NB4 (cell line): ENCODE data around the gene SLC25A40.

Experiments
- CTCF ChIP-seq: IDR thresholded peaks from one replicate; pipeline ENCODE4 v1.5.1; 2012; ENCODE audit warnings: low read depth, low read length
- MYC ChIP-seq: IDR thresholded peaks from 2 replicates; pipeline ENCODE4 v1.6.1; 2011; ENCODE audit warnings: low read depth, low read length
- POLR2A ChIP-seq: IDR thresholded peaks from 2 replicates; pipeline ENCODE4 v1.6.1; 2011; ENCODE audit warnings: mild to moderate bottlenecking; ENCODE audit not compliant: insufficient read length; ENCODE audit errors: extremely low read depth
- TF ChIP-seq, protein P1 (sequence below): IDR thresholded peaks from 2 replicates; pipeline ENCODE4 v1.6.1; 2011; ENCODE audit warnings: low read depth, low read length

- TF ChIP-seq CTCF, result no peak
- no peak for TF ChIP-seq MYC
- TF ChIP-seq POLR2A, result no peak
- TF ChIP-seq, protein P1, sequence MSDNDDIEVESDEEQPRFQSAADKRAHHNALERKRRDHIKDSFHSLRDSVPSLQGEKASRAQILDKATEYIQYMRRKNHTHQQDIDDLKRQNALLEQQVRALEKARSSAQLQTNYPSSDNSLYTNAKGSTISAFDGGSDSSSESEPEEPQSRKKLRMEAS, result no peak
Observed at GRCh38 chr7:87852306-87852705, 23.9 kb downstream of the SLC25A40 start.
